Breast epithelium (tissue), 3 donors: ENCODE measurements around the gene ENG.

Source experiments
- POLR2A ChIP-seq: fragments of 450-650 bp; IDR thresholded peaks from one replicate; pipeline ENCODE4 v1.6.1; 2016; ENCODE audit warnings: antibody characterized with exemption, mild to moderate bottlenecking, moderate library complexity
- POLR2AphosphoS5 ChIP-seq, 3 donors: sonication (generic); formaldehyde crosslinking; IDR thresholded peaks; one replicate each; pipeline ENCODE4 v1.6.1; 2017; ENCODE audit warnings: antibody characterized with exemption in 3 of 3
- TF ChIP-seq, protein P1 (sequence below), 3 donors: fragments of 450-650 bp; IDR thresholded peaks; one replicate each; pipeline ENCODE4 v1.5.1; 2016 to 2017; ENCODE audit warnings: antibody characterized with exemption in 3 of 3, mild to moderate bottlenecking in 3 of 3, moderate library complexity in 3 of 3

DNA sequence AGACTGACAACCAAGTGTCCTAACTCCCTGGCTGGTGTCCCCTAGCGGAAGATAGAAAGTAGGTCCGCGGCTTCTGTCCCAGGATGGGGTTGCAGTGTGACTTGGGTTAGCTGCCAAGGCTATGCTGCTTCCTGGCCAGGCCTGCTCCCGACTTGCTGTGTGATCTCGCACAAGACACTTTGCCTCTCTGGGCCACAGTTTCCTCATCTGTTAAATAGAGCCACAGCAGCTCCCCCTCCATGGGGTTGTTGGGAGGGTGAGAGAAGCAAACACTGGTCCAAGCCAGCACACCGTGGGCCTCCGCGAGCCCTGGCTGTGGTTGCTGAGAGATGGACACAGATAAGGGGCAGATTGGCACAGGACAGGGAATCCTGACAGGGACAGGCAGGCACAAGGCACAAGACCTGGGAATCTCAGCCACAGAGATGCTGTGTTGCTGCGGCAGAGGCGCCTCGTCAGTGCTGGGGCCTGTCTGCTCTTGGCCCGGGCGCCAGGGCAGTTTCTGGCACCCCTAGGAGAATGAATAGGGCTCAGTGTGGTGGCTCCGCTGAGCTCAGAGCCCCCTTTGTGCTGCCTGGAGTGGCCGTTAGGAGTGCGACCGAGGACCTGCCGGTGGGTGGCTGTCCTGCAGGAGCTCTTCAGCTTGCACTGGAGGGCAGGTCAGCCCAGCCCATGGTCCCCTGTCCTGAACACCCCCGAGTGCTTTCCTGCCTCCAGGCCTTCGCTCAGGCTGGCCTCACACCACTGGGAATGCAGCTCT, 74.2 kb downstream of the ENG start:
- TF ChIP-seq, protein P1, sequence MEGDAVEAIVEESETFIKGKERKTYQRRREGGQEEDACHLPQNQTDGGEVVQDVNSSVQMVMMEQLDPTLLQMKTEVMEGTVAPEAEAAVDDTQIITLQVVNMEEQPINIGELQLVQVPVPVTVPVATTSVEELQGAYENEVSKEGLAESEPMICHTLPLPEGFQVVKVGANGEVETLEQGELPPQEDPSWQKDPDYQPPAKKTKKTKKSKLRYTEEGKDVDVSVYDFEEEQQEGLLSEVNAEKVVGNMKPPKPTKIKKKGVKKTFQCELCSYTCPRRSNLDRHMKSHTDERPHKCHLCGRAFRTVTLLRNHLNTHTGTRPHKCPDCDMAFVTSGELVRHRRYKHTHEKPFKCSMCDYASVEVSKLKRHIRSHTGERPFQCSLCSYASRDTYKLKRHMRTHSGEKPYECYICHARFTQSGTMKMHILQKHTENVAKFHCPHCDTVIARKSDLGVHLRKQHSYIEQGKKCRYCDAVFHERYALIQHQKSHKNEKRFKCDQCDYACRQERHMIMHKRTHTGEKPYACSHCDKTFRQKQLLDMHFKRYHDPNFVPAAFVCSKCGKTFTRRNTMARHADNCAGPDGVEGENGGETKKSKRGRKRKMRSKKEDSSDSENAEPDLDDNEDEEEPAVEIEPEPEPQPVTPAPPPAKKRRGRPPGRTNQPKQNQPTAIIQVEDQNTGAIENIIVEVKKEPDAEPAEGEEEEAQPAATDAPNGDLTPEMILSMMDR (IDR thresholded peaks at IDR 0.05): no peak
- no peak for TF ChIP-seq POLR2AphosphoS5 (IDR thresholded peaks at IDR 0.05)
- no peak for TF ChIP-seq POLR2A
